ENCODE results near the gene SYNGAP1. TPM values are rescaled to one million over a fixed set of nuclear protein-coding genes. Genes with fewer than 3 reads are reported as not detected.

Gene SYNGAP1
- total and polyA plus RNA-seq, 2 donors (not counting 1 experiment from before 2014, with no cell fraction given): 3.6 to 7.3 TPM

- Histone ChIP-seq H3K4me3 (replicated peaks in 1 of 4; ENCODE audit: control extremely low read depth in 1 of 4, insufficient read depth in 1 of 4, low read depth in 3 of 4, low read length in 4 of 4) (peak overlapping the region; percentile 34 to 69 (median 56)), H3K4me2 (ENCODE audit: extremely low read depth, insufficient read depth, low read length) (peak overlapping the region; percentile 88), H3K36me3 (ENCODE audit: control insufficient read depth, insufficient read depth, low read length) (peaks cover 6% of the 10 kb centered on the region), H3K79me2 (ENCODE audit: control insufficient read depth, insufficient read depth, low read length) (peaks cover 28% of the 10 kb centered on the region), H3K9ac (ENCODE audit: insufficient read depth, low read length) (no peak overlapping the region), H2AFZ (ENCODE audit: low read length) (no peak overlapping the region), H3K27me3 (ENCODE audit: control insufficient read depth, insufficient read depth, low read length) (no peaks in the 10 kb centered on the region), H3K9me3 (ENCODE audit: control insufficient read depth, insufficient read depth, low read depth, low read length) (no peaks in the 10 kb centered on the region), H4K20me1 (ENCODE audit: control insufficient read depth, extremely low read depth, insufficient read depth, low read length) (no peaks in the 10 kb centered on the region), H3K4me1 (ENCODE audit: control insufficient read depth, extremely low read depth, insufficient read depth, low read length) (peaks cover 30% of the 10 kb centered on the region), H3K27ac (ENCODE audit: insufficient read depth, low read length) (peak overlapping the region; percentile 40)
- no peak for DNase-seq (ENCODE audit: low read depth in 2 of 2)
- TF ChIP-seq CTCF (conservative IDR thresholded peaks at IDR 0.05 in 1 of 2, IDR thresholded peaks at IDR 0.05 in 1 of 2; ENCODE audit: low read depth in 1 of 2, low read length in 2 of 2) (no peak), EZH2 (IDR thresholded peaks at IDR 0.05; ENCODE audit: low read length, missing control alignments) (no peak)
Measured at GRCh38 chr6:33426590-33427511, 7.0 kb downstream of the SYNGAP1 start.

- Histone ChIP-seq H3K36me3 (ENCODE audit: control insufficient read depth, insufficient read depth, low read length) (peaks cover 6% of the 10 kb centered on the region), H4K20me1 (ENCODE audit: control insufficient read depth, extremely low read depth, insufficient read depth, low read length) (no peaks in the 10 kb centered on the region), H3K9ac (ENCODE audit: insufficient read depth, low read length) (peak overlapping the region; percentile 66), H3K4me2 (ENCODE audit: extremely low read depth, insufficient read depth, low read length) (peak overlapping the region; percentile 88), H3K4me3 (replicated peaks in 1 of 4; ENCODE audit: control extremely low read depth in 1 of 4, insufficient read depth in 1 of 4, low read depth in 3 of 4, low read length in 4 of 4) (peak overlapping the region; percentile 34 to 69 (median 54)), H3K79me2 (ENCODE audit: control insufficient read depth, insufficient read depth, low read length) (peaks cover 28% of the 10 kb centered on the region), H3K27me3 (ENCODE audit: control insufficient read depth, insufficient read depth, low read length) (no peaks in the 10 kb centered on the region), H2AFZ (ENCODE audit: low read length) (no peak overlapping the region), H3K9me3 (ENCODE audit: control insufficient read depth, insufficient read depth, low read depth, low read length) (no peaks in the 10 kb centered on the region), H3K27ac (ENCODE audit: insufficient read depth, low read length) (peak overlapping the region; percentile 40), H3K4me1 (ENCODE audit: control insufficient read depth, extremely low read depth, insufficient read depth, low read length) (peaks cover 30% of the 10 kb centered on the region)
- TF ChIP-seq EZH2 (IDR thresholded peaks at IDR 0.05; ENCODE audit: low read length, missing control alignments) (no peak), CTCF (conservative IDR thresholded peaks at IDR 0.05 in 1 of 2, IDR thresholded peaks at IDR 0.05 in 1 of 2; ENCODE audit: low read depth in 1 of 2, low read length in 2 of 2) (no peak)
- DNase-seq (ENCODE audit: low read depth in 2 of 2): no peak
Measured at GRCh38 chr6:33427585-33428223, 7.8 kb downstream of the SYNGAP1 start.

GRCh38 chr6:33428224-33428965, 8.5 kb downstream of the SYNGAP1 start:
- TF ChIP-seq EZH2 (IDR thresholded peaks at IDR 0.05; ENCODE audit: low read length, missing control alignments) (no peak), CTCF (conservative IDR thresholded peaks at IDR 0.05 in 1 of 2, IDR thresholded peaks at IDR 0.05 in 1 of 2; ENCODE audit: low read depth in 1 of 2, low read length in 2 of 2) (peak; percentile 6 to 32)
- peaks cover 36% of the 10 kb centered on the region for H3K4me1 ChIP-seq (ENCODE audit: control insufficient read depth, extremely low read depth, insufficient read depth, low read length)
- H3K27ac ChIP-seq (ENCODE audit: insufficient read depth, low read length): no peak overlapping the region
- DNase-seq (ENCODE audit: low read depth in 2 of 2): no peak
- H3K27me3 ChIP-seq (ENCODE audit: control insufficient read depth, insufficient read depth, low read length): no peaks in the 10 kb centered on the region
- H3K36me3 ChIP-seq (ENCODE audit: control insufficient read depth, insufficient read depth, low read length): peaks cover 8% of the 10 kb centered on the region
- H3K4me3 ChIP-seq (replicated peaks in 1 of 4; ENCODE audit: control extremely low read depth in 1 of 4, insufficient read depth in 1 of 4, low read depth in 3 of 4, low read length in 4 of 4): peak overlapping the region; percentile 36 to 57 (median 46)
- no peak overlapping the region for H3K9ac ChIP-seq (ENCODE audit: insufficient read depth, low read length)
- H4K20me1 ChIP-seq (ENCODE audit: control insufficient read depth, extremely low read depth, insufficient read depth, low read length): no peaks in the 10 kb centered on the region
- H2AFZ ChIP-seq (ENCODE audit: low read length): no peak overlapping the region
- H3K4me2 ChIP-seq (ENCODE audit: extremely low read depth, insufficient read depth, low read length): peak overlapping the region; percentile 75
- no peaks in the 10 kb centered on the region for H3K9me3 ChIP-seq (ENCODE audit: control insufficient read depth, insufficient read depth, low read depth, low read length)
- peaks cover 28% of the 10 kb centered on the region for H3K79me2 ChIP-seq (ENCODE audit: control insufficient read depth, insufficient read depth, low read length)
